H9 (cell line): ENCODE data around the gene ERICH2. TPM values are rescaled to one million over a fixed set of nuclear protein-coding genes. Genes with fewer than 3 reads are reported as not detected.

Experiments
- DNase-seq: peaks from one replicate; pipeline ENCODE4 v3.0.0-alpha.2; 2017
- H2AFZ ChIP-seq: one replicate; pipeline ENCODE4 v1.6.1; 2013; ENCODE audit warnings: mild to moderate bottlenecking, low read length, control low read depth, moderate library complexity
- H2AK5ac ChIP-seq: 2 replicates; pipeline ENCODE4 v1.6.1; 2013; ENCODE audit warnings: low read length, control low read depth, mixed read lengths; ENCODE audit not compliant: insufficient read length
- H2BK120ac ChIP-seq: one replicate; pipeline ENCODE4 v1.6.1; 2013; ENCODE audit warnings: low read depth, mild to moderate bottlenecking, low read length, control low read depth, inconsistent platforms; ENCODE audit not compliant: poor library complexity, severe bottlenecking
- H2BK12ac ChIP-seq: 2 replicates; pipeline ENCODE4 v1.6.1; 2013; ENCODE audit warnings: low read length, control low read depth, mixed read lengths, low read depth; ENCODE audit not compliant: insufficient read length
- H2BK15ac ChIP-seq: 2 replicates; pipeline ENCODE4 v1.6.1; 2013; ENCODE audit warnings: low read depth, low read length, control low read depth
- H2BK20ac ChIP-seq: one replicate; pipeline ENCODE4 v1.6.1; 2013; ENCODE audit warnings: low read depth, mild to moderate bottlenecking, low read length, control low read depth, inconsistent platforms; ENCODE audit not compliant: poor library complexity, severe bottlenecking
- H2BK5ac ChIP-seq: 2 replicates; pipeline ENCODE4 v1.6.1; 2013; ENCODE audit warnings: low read length, control low read depth, mixed read lengths; ENCODE audit not compliant: insufficient read length
- H3K14ac ChIP-seq: 2 replicates; pipeline ENCODE4 v1.6.1; 2013; ENCODE audit warnings: low read length, control low read depth; ENCODE audit not compliant: insufficient read depth
- H3K18ac ChIP-seq: 2 replicates; pipeline ENCODE4 v1.6.1; 2013; ENCODE audit warnings: low read depth, mild to moderate bottlenecking, mixed read lengths, low read length, control low read depth; ENCODE audit not compliant: insufficient read length
- H3K23ac ChIP-seq: 2 replicates; pipeline ENCODE4 v1.6.1; 2013; ENCODE audit warnings: low read length, control low read depth, mixed read lengths, low read depth; ENCODE audit not compliant: insufficient read length
- H3K23me2 ChIP-seq: 2 replicates; pipeline ENCODE4 v1.6.1; 2013; ENCODE audit warnings: low read depth, mild to moderate bottlenecking, mixed read lengths, low read length, control low read depth; ENCODE audit not compliant: insufficient read length, poor library complexity, severe bottlenecking
- H3K27ac ChIP-seq: 2 replicates; pipeline ENCODE4 v1.5.1; 2013; ENCODE audit warnings: low read length, control low read depth, mixed read lengths, low read depth; ENCODE audit not compliant: insufficient read length
- H3K27me3 ChIP-seq: 2 replicates; pipeline ENCODE4 v1.6.1; 2013; ENCODE audit warnings: low read length, control low read depth, inconsistent platforms; ENCODE audit not compliant: insufficient read depth
- H3K4ac ChIP-seq: 2 replicates; pipeline ENCODE4 v1.6.1; 2013; ENCODE audit warnings: low read depth, mild to moderate bottlenecking, control low read depth, inconsistent platforms, low read length, moderate library complexity
- H3K4me1 ChIP-seq: 2 replicates; pipeline ENCODE4 v1.6.1; 2013; ENCODE audit warnings: low read length, control low read depth, inconsistent platforms; ENCODE audit not compliant: insufficient read depth
- H3K4me2 ChIP-seq: 2 replicates; pipeline ENCODE4 v1.6.1; 2013; ENCODE audit warnings: low read length, control low read depth, mixed read lengths; ENCODE audit not compliant: insufficient read length, insufficient read depth
- H3K56ac ChIP-seq: 2 replicates; pipeline ENCODE4 v1.6.1; 2013; ENCODE audit warnings: low read depth, mild to moderate bottlenecking, mixed read lengths, low read length, control low read depth; ENCODE audit not compliant: insufficient read length
- H3K79me1 ChIP-seq: 2 replicates; pipeline ENCODE4 v1.6.1; 2013; ENCODE audit warnings: low read depth, mild to moderate bottlenecking, moderate library complexity, low read length, control low read depth, inconsistent platforms; ENCODE audit not compliant: insufficient read depth, poor library complexity, severe bottlenecking
- H3K79me2 ChIP-seq: 2 replicates; pipeline ENCODE4 v1.6.1; 2013; ENCODE audit warnings: low read length, control low read depth, inconsistent platforms; ENCODE audit not compliant: insufficient read depth
- H3K9ac ChIP-seq: 2 replicates; pipeline ENCODE4 v1.6.1; 2013; ENCODE audit warnings: low read length, control low read depth, mixed read lengths; ENCODE audit not compliant: insufficient read length; ENCODE audit errors: extremely low read depth
- H3K9me3 ChIP-seq: one replicate; pipeline ENCODE4 v1.6.1; 2013; ENCODE audit warnings: low read depth, low read length, inconsistent platforms; ENCODE audit not compliant: control insufficient read depth
- H3T11ph ChIP-seq: one replicate; pipeline ENCODE4 v1.6.1; 2013; ENCODE audit warnings: mild to moderate bottlenecking, low read length, control low read depth, inconsistent platforms
- H4K20me1 ChIP-seq: one replicate; pipeline ENCODE4 v1.6.1; 2013; ENCODE audit not compliant: control insufficient read depth, insufficient read length, insufficient read depth
- H4K5ac ChIP-seq: 2 replicates; pipeline ENCODE4 v1.6.1; 2013; ENCODE audit warnings: low read depth, mild to moderate bottlenecking, mixed read lengths, low read length, control low read depth; ENCODE audit not compliant: insufficient read length
- H4K8ac ChIP-seq: replicated peaks from 2 replicates; pipeline ENCODE4 v1.6.1; 2013; ENCODE audit warnings: low read length, control low read depth, mixed read lengths, low read depth; ENCODE audit not compliant: insufficient read length
- H4K91ac ChIP-seq: 2 replicates; pipeline ENCODE4 v1.6.1; 2013; ENCODE audit warnings: low read depth, mild to moderate bottlenecking, moderate library complexity, mixed read lengths, low read length, control low read depth; ENCODE audit not compliant: insufficient read length
- H3K27ac Mint-ChIP-seq, 3 experiments: 2 replicates in 2 of 3; 3 replicates in 1 of 3; pipeline ENCODE4 v1.8.0; 2020 to 2021; ENCODE audit warnings: mixed read lengths in 3 of 3, mild to moderate bottlenecking in 1 of 3, moderate library complexity in 1 of 3
- H3K27me3 Mint-ChIP-seq: 2 replicates; pipeline ENCODE4 v1.8.0; 2021; ENCODE audit warnings: low read depth, mild to moderate bottlenecking, moderate library complexity, mixed read lengths
- H3K36me3 Mint-ChIP-seq, 3 experiments: 2 replicates in 2 of 3; 3 replicates in 1 of 3; pipeline ENCODE4 v1.8.0; 2020 to 2021; ENCODE audit warnings: low read depth in 3 of 3, mixed read lengths in 3 of 3; ENCODE audit not compliant: insufficient read depth in 1 of 3
- H3K4me1 Mint-ChIP-seq, 2 experiments: 2 replicates each; pipeline ENCODE4 v1.8.0; 2020; ENCODE audit warnings: mixed read lengths in 2 of 2
- H3K4me3 Mint-ChIP-seq, 2 experiments: 2 replicates in 1 of 2; 3 replicates in 1 of 2; pipeline ENCODE4 v1.8.0; 2020 to 2021; ENCODE audit warnings: mild to moderate bottlenecking in 2 of 2, mixed read lengths in 2 of 2, moderate library complexity in 1 of 2
- H3K9me3 Mint-ChIP-seq, 2 experiments: 2 replicates in 1 of 2; 3 replicates in 1 of 2; pipeline ENCODE4 v1.8.0; 2020; ENCODE audit warnings: mild to moderate bottlenecking in 2 of 2, mixed read lengths in 2 of 2, moderate library complexity in 1 of 2
- whole genome bisulfite sequencing: extraction: QIAGEN DNeasy Blood & Tissue Kit; methylation state at CpG from one replicate; pipeline ENCODE4 v1.1.7; 2013; ENCODE audit warnings: missing lambda C conversion rate, low lambda C conversion rate, mixed read lengths; ENCODE audit not compliant: insufficient read length; ENCODE audit errors: extremely low coverage; 5-methylcytosine and 5-hydroxymethylcytosine counted together
- total RNA-seq: library from RNA; stranded (reverse); gene quantifications from 2 replicates; pipeline ENCODE4 v1.2.1, GENCODE V29; 2021
- TF ChIP-seq, protein P1 (sequence below): fragments of 200-600 bp; sonication (generic); conservative IDR thresholded peaks from 3 replicates; pipeline ENCODE4 v1.8.0; 2021; ENCODE audit warnings: antibody characterized with exemption, mild to moderate bottlenecking

ERICH2 gene
- total RNA-seq, 1 experiment from 2014 or later = 1.2 TPM

GRCh38 chr2:170842785-170843184 lies 72.6 kb downstream of the ERICH2 start:
- Histone ChIP-seq H3K18ac (no peak overlapping the region), H3K79me1 (no peaks in the 10 kb centered on the region), H3K23ac (no peak overlapping the region), H3K4ac (no peak overlapping the region), H4K5ac (no peak overlapping the region), H3K9ac (no peak overlapping the region), H2BK15ac (no peak overlapping the region), H3T11ph (no peak overlapping the region), H3K9me3 (no peaks in the 10 kb centered on the region), H3K79me2 (no peaks in the 10 kb centered on the region), H3K23me2 (no peaks in the 10 kb centered on the region), H2AK5ac (no peak overlapping the region), H3K27me3 (no peaks in the 10 kb centered on the region), H4K8ac (no peak overlapping the region), H3K14ac (no peak overlapping the region), H3K4me2 (no peak overlapping the region), H2BK20ac (no peak overlapping the region), H2AFZ (no peak overlapping the region), H2BK5ac (no peak overlapping the region), H3K56ac (no peak overlapping the region), H2BK12ac (no peak overlapping the region), H3K4me1 (no peaks in the 10 kb centered on the region), H4K91ac (no peak overlapping the region), H2BK120ac (no peak overlapping the region), H3K27ac (no peak overlapping the region), H4K20me1 (no peaks in the 10 kb centered on the region)
- Mint-ChIP-seq H3K4me1 (no peaks in the 10 kb centered on the region), H3K36me3 (no peaks in the 10 kb centered on the region), H3K27ac (no peak overlapping the region), H3K4me3 (no peak overlapping the region), H3K27me3 (peaks cover 3% of the 10 kb centered on the region; the same call in 1 of the 2 replicates), H3K9me3 (no peaks in the 10 kb centered on the region; a peak in 1 of 5 replicates)
- WGBS = no CpG with 5 or more reads among the region's 2 CpGs
- TF ChIP-seq, protein P1, sequence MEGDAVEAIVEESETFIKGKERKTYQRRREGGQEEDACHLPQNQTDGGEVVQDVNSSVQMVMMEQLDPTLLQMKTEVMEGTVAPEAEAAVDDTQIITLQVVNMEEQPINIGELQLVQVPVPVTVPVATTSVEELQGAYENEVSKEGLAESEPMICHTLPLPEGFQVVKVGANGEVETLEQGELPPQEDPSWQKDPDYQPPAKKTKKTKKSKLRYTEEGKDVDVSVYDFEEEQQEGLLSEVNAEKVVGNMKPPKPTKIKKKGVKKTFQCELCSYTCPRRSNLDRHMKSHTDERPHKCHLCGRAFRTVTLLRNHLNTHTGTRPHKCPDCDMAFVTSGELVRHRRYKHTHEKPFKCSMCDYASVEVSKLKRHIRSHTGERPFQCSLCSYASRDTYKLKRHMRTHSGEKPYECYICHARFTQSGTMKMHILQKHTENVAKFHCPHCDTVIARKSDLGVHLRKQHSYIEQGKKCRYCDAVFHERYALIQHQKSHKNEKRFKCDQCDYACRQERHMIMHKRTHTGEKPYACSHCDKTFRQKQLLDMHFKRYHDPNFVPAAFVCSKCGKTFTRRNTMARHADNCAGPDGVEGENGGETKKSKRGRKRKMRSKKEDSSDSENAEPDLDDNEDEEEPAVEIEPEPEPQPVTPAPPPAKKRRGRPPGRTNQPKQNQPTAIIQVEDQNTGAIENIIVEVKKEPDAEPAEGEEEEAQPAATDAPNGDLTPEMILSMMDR = no peak
- no peak for DNase-seq
